COLO829 (cell line): ENCODE results near the gene GRID2.

Experiments
- DNase-seq: peaks from one replicate; pipeline ENCODE4 v3.0.0; 2012; ENCODE audit warnings: low spot score

GRID2 gene

GRCh38 chr4:92735025-92735665, 431.4 kb downstream of the GRID2 start:
- DNase-seq: no peak

GRCh38 chr4:92760433-92760832, 456.7 kb downstream of the GRID2 start:
- no peak for DNase-seq

- DNase-seq: no peak
These were observed 472.3 kb downstream of the GRID2 start for GRCh38 chr4:92776080-92776479.

GRCh38 chr4:92789741-92790140, 486.0 kb downstream of the GRID2 start:
- no peak for DNase-seq

- peak; percentile 4 for DNase-seq
These were observed 488.2 kb downstream of the GRID2 start for GRCh38 chr4:92791871-92792440.

GRCh38 chr4:92809381-92809780, 505.6 kb downstream of the GRID2 start:
- DNase-seq: no peak

GRCh38 chr4:92812652-92813051, 508.9 kb downstream of the GRID2 start:
- no peak for DNase-seq

- DNase-seq: no peak
These were observed 510.9 kb downstream of the GRID2 start for GRCh38 chr4:92814677-92815076.

GRCh38 chr4:92825256-92825655, 521.5 kb downstream of the GRID2 start:
- no peak for DNase-seq

- DNase-seq: no peak
These were observed 522.0 kb downstream of the GRID2 start for GRCh38 chr4:92825791-92826190.

- DNase-seq: no peak
These were observed 527.0 kb downstream of the GRID2 start for GRCh38 chr4:92830771-92831170.

- DNase-seq: no peak
These were observed 537.1 kb downstream of the GRID2 start for GRCh38 chr4:92840880-92841279.

GRCh38 chr4:92843784-92844183, 540.0 kb downstream of the GRID2 start:
- DNase-seq: no peak

GRCh38 chr4:92847026-92847425, 543.3 kb downstream of the GRID2 start:
- DNase-seq: no peak

GRCh38 chr4:92862509-92862908, 558.7 kb downstream of the GRID2 start:
- no peak for DNase-seq

- DNase-seq: no peak
These were observed 560.3 kb downstream of the GRID2 start for GRCh38 chr4:92864096-92864495.

- DNase-seq: no peak
These were observed 568.8 kb downstream of the GRID2 start for GRCh38 chr4:92872604-92873003.

GRCh38 chr4:92885632-92886031, 581.9 kb downstream of the GRID2 start:
- DNase-seq: no peak

GRCh38 chr4:92952426-92952825, 648.7 kb downstream of the GRID2 start:
- DNase-seq: no peak

- DNase-seq: no peak
These were observed 649.1 kb downstream of the GRID2 start for GRCh38 chr4:92952897-92953296.

GRCh38 chr4:92953462-92953861, 649.7 kb downstream of the GRID2 start:
- no peak for DNase-seq

- no peak for DNase-seq
These were observed 658.1 kb downstream of the GRID2 start for GRCh38 chr4:92961881-92962280.

- no peak for DNase-seq
These were observed 659.1 kb downstream of the GRID2 start for GRCh38 chr4:92962831-92963230.

GRCh38 chr4:92968556-92968955, 664.8 kb downstream of the GRID2 start:
- DNase-seq: peak; percentile 13
